Keratinocyte (primary cell): ENCODE measurements around the gene HOXA1.

Experiments
- EZH2 ChIP-seq: IDR thresholded peaks from one replicate; pipeline ENCODE4 v1.6.1; 2012; ENCODE audit warnings: inconsistent platforms, mild to moderate bottlenecking, low read length, moderate library complexity
- TF ChIP-seq, protein P1 (sequence below), 3 experiments: IDR thresholded peaks in 1 of 3; conservative IDR thresholded peaks in 1 of 3; optimal IDR thresholded peaks in 1 of 3; 2 replicates in 2 of 3; 3 replicates in 1 of 3; pipeline versions ENCODE3 to v1.5.1; 2011; ENCODE audit warnings: low read length in 3 of 3, mild to moderate bottlenecking in 3 of 3, moderate library complexity in 2 of 3, control low read depth in 1 of 3, inconsistent platforms in 1 of 3; ENCODE audit not compliant: insufficient read depth in 2 of 3; ENCODE audit errors: extremely low read depth in 1 of 3

DNA sequence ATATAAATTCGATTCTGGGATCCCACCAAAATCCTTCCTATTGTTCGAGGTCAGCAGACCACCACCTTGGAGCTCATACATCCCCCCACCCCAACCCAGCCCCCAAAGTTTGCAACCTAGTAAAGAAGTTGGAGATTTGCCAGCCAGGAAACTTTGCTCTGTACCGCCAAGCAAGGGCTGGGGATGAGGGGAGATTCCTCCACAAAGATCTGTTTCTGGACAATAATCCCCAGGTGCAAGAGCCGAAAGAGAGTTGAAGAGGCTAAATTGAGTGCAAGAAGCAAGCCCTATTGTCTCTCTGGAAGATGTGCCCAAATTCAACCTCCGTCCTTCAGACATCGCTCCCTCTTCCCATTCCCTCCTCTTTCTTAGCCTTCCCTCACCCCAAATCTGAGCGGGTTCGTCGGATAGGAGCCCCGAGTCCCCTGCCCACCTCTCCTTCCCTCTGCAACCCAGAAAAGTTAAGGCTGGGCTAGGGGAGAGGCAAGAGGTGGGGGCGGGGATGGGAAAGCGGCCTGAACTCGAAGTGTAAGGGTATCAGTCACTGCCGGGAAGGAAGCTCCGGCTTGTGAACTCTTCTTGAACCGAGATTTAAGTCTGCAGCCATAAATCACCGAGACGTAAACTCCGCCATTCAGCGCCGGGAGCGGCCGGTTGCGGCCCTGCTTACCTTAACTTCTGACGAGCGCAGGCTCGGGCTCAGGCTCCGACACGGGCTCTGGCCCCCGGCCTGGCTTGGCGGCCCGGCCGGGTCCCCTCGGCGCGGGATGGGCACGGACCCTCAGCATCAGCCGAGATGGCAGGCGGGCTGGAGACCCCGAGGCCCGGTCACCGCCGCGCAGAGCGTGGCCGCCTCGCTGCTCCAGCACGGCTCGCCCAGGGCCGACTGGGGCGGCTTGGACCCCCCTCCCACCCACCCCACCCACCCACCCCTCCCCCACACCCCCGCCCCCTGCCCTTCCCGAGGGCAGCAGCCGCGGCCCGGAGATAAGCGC lies 17.5 kb upstream of the HOXA1 start:
- TF ChIP-seq, protein P1, sequence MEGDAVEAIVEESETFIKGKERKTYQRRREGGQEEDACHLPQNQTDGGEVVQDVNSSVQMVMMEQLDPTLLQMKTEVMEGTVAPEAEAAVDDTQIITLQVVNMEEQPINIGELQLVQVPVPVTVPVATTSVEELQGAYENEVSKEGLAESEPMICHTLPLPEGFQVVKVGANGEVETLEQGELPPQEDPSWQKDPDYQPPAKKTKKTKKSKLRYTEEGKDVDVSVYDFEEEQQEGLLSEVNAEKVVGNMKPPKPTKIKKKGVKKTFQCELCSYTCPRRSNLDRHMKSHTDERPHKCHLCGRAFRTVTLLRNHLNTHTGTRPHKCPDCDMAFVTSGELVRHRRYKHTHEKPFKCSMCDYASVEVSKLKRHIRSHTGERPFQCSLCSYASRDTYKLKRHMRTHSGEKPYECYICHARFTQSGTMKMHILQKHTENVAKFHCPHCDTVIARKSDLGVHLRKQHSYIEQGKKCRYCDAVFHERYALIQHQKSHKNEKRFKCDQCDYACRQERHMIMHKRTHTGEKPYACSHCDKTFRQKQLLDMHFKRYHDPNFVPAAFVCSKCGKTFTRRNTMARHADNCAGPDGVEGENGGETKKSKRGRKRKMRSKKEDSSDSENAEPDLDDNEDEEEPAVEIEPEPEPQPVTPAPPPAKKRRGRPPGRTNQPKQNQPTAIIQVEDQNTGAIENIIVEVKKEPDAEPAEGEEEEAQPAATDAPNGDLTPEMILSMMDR (optimal IDR thresholded peaks at IDR 0.05 in 1 of 3, IDR thresholded peaks at IDR 0.05 in 1 of 3, conservative IDR thresholded peaks at IDR 0.05 in 1 of 3; ENCODE audit: extremely low read depth in 1 of 3, insufficient read depth in 2 of 3, low read length in 3 of 3), result no peak
- TF ChIP-seq EZH2, result no peak
